GM19397 (cell line): ENCODE measurements around the gene C1QTNF1.

Experiments
- ATAC-seq: cut with Tn5 transposase; IDR thresholded peaks from one replicate; pipeline ENCODE4 v1.9.1; 2021; ENCODE audit warnings: mild to moderate bottlenecking, moderate library complexity; ENCODE audit not compliant: unreplicated experiment

The C1QTNF1 gene

GRCh38 chr17:79078476-79079190, 54.7 kb downstream of the C1QTNF1 start:
- ATAC-seq: no peak

GRCh38 chr17:79079421-79080200, 55.6 kb downstream of the C1QTNF1 start:
- ATAC-seq: no peak

- ATAC-seq: no peak
These were observed 56.4 kb downstream of the C1QTNF1 start for GRCh38 chr17:79080349-79080748.

GRCh38 chr17:79080761-79081290, 56.9 kb downstream of the C1QTNF1 start:
- no peak for ATAC-seq

GRCh38 chr17:79081571-79082276, 57.8 kb downstream of the C1QTNF1 start:
- ATAC-seq: no peak

GRCh38 chr17:79082311-79083190, 58.6 kb downstream of the C1QTNF1 start:
- ATAC-seq: no peak

- ATAC-seq: no peak
These were observed 59.4 kb downstream of the C1QTNF1 start for GRCh38 chr17:79083191-79083971.

GRCh38 chr17:79084291-79085153, 60.6 kb downstream of the C1QTNF1 start:
- no peak for ATAC-seq

GRCh38 chr17:79085154-79085920, 61.4 kb downstream of the C1QTNF1 start:
- ATAC-seq: no peak

GRCh38 chr17:79085921-79086551, 62.1 kb downstream of the C1QTNF1 start:
- ATAC-seq: no peak

- ATAC-seq: no peak
These were observed 62.8 kb downstream of the C1QTNF1 start for GRCh38 chr17:79086609-79087427.

- ATAC-seq: no peak
These were observed 63.6 kb downstream of the C1QTNF1 start for GRCh38 chr17:79087428-79088143.

- no peak for ATAC-seq
These were observed 64.5 kb downstream of the C1QTNF1 start for GRCh38 chr17:79088247-79088996.

- no peak for ATAC-seq
These were observed 65.0 kb downstream of the C1QTNF1 start for GRCh38 chr17:79088997-79089328.

GRCh38 chr17:79089720-79090442, 65.9 kb downstream of the C1QTNF1 start:
- ATAC-seq: no peak
